GM23338 (cell line): Measurements from ENCODE around the gene GRIK5. TPM values are rescaled to one million over a fixed set of nuclear protein-coding genes. Genes with fewer than 3 reads are reported as not detected.

ENCODE experiments used
- ATAC-seq: fragments of 200-7000 bp; cut with Tn5 transposase; 3 replicates; pipeline ENCODE4 v1.9.1; 2020
- DNase-seq: peaks from one replicate; pipeline ENCODE4 v3.0.0-alpha.2; 2015; ENCODE audit warnings: low spot score
- H2AFZ ChIP-seq: fragments of 200-600 bp; sonication (generic); 2 replicates; pipeline ENCODE4 v1.8.0; 2016; ENCODE audit warnings: antibody characterized with exemption, mild to moderate bottlenecking, moderate library complexity
- H3F3A ChIP-seq: fragments of 200-600 bp; sonication (generic); replicated peaks from 2 replicates; pipeline ENCODE4 v1.8.0; 2017; ENCODE audit warnings: antibody characterized with exemption, mixed run types, low read depth
- H3K27ac ChIP-seq: fragments of 200-600 bp; sonication (generic); 2 replicates; pipeline ENCODE4 v1.6.1; 2016; ENCODE audit warnings: low read depth
- H3K27me3 ChIP-seq: fragments of 200-600 bp; sonication (generic); 2 replicates; pipeline ENCODE4 v1.8.0; 2016; ENCODE audit warnings: mild to moderate bottlenecking, mixed run types, moderate library complexity; ENCODE audit not compliant: insufficient read depth
- H3K36me3 ChIP-seq: fragments of 200-600 bp; sonication (generic); 2 replicates; pipeline ENCODE4 v1.8.0; 2016; ENCODE audit warnings: mild to moderate bottlenecking; ENCODE audit not compliant: insufficient read depth
- H3K4me1 ChIP-seq: fragments of 200-600 bp; sonication (generic); 2 replicates; pipeline ENCODE4 v1.8.0; 2016; ENCODE audit warnings: mild to moderate bottlenecking, moderate library complexity; ENCODE audit not compliant: insufficient read depth
- H3K4me2 ChIP-seq: fragments of 200-600 bp; sonication (generic); 2 replicates; pipeline ENCODE4 v1.7.1; 2017; ENCODE audit warnings: mixed run types
- H3K4me3 ChIP-seq: fragments of 200-600 bp; sonication (generic); 2 replicates; pipeline ENCODE4 v1.6.1; 2016; ENCODE audit warnings: mixed run types
- H3K79me2 ChIP-seq: fragments of 200-600 bp; sonication (generic); replicated peaks from 2 replicates; pipeline ENCODE4 v1.8.0; 2017; ENCODE audit warnings: mild to moderate bottlenecking; ENCODE audit not compliant: insufficient read depth
- H3K9me2 ChIP-seq: fragments of 200-600 bp; sonication (generic); 2 replicates; pipeline ENCODE4 v1.8.0; 2017; ENCODE audit not compliant: insufficient read depth
- H4K20me1 ChIP-seq: fragments of 200-600 bp; sonication (generic); replicated peaks from 2 replicates; pipeline ENCODE4 v1.8.0; 2017; ENCODE audit warnings: mild to moderate bottlenecking; ENCODE audit not compliant: insufficient read depth
- H3K27ac Mint-ChIP-seq: 2 replicates; pipeline ENCODE4 v1.8.0; 2020; ENCODE audit warnings: inconsistent platforms, mild to moderate bottlenecking, moderate library complexity, mixed read lengths
- H3K27me3 Mint-ChIP-seq: 3 replicates; pipeline ENCODE4 v1.8.0; 2022; ENCODE audit warnings: low read depth, mild to moderate bottlenecking, moderate library complexity, mixed read lengths, inconsistent platforms; ENCODE audit not compliant: insufficient read depth, poor library complexity
- H3K36me3 Mint-ChIP-seq: 3 replicates; pipeline ENCODE4 v1.8.0; 2021; ENCODE audit warnings: low read depth, mild to moderate bottlenecking, inconsistent platforms, moderate library complexity, mixed read lengths
- H3K4me1 Mint-ChIP-seq: 3 replicates; pipeline ENCODE4 v1.8.0; 2020; ENCODE audit warnings: mild to moderate bottlenecking, inconsistent platforms, mixed read lengths
- H3K4me3 Mint-ChIP-seq: 3 replicates; pipeline ENCODE4 v1.8.0; 2021; ENCODE audit warnings: moderate library complexity, mild to moderate bottlenecking, inconsistent platforms, mixed read lengths
- H3K9me3 Mint-ChIP-seq: 3 replicates; pipeline ENCODE4 v1.8.0; 2020; ENCODE audit warnings: moderate library complexity, mild to moderate bottlenecking, inconsistent platforms, mixed read lengths
- CREB1 ChIP-seq: fragments of 250-450 bp; sonication (Bioruptor Pico); IDR thresholded peaks from 2 replicates; pipeline ENCODE4 v1.5.0; 2020; ENCODE audit warnings: low read depth, mild to moderate bottlenecking, moderate library complexity
- EZH2 ChIP-seq: fragments of 200-600 bp; sonication (generic); IDR thresholded peaks from one replicate; pipeline ENCODE4 v1.8.0; 2017; ENCODE audit warnings: antibody characterized with exemption, mild to moderate bottlenecking, low read depth; ENCODE audit not compliant: unreplicated experiment
- EZH2phosphoT487 ChIP-seq: fragments of 200-600 bp; sonication (generic); IDR thresholded peaks from one replicate; pipeline ENCODE4 v1.8.1; 2018; ENCODE audit warnings: antibody characterized with exemption; ENCODE audit not compliant: unreplicated experiment
- NANOG ChIP-seq: IDR thresholded peaks from 2 replicates; pipeline ENCODE4 v1.6.1; 2016; ENCODE audit warnings: antibody characterized with exemption, borderline replicate concordance
- POLR2AphosphoS5 ChIP-seq: IDR thresholded peaks from 2 replicates; pipeline ENCODE4 v1.6.1; 2016; ENCODE audit warnings: antibody characterized with exemption, low read depth
- REST ChIP-seq: IDR thresholded peaks from one replicate; pipeline ENCODE4 v1.6.1; 2018; ENCODE audit warnings: antibody characterized with exemption; ENCODE audit not compliant: unreplicated experiment
- ZNF331 ChIP-seq: fragments of 250-450 bp; sonication (Bioruptor Pico); IDR thresholded peaks from 2 replicates; pipeline ENCODE4 v1.5.0; 2020; ENCODE audit warnings: low read depth, mild to moderate bottlenecking, moderate library complexity
- ZNF462 ChIP-seq: fragments of 250-450 bp; sonication (Bioruptor Pico); IDR thresholded peaks from 2 replicates; pipeline ENCODE4 v1.5.0; 2020; ENCODE audit warnings: mild to moderate bottlenecking, moderate library complexity
- polyA plus RNA-seq: library from polyadenylated mRNA; unstranded; fragments of >200 nt; fragmentation: Nextera tagmentation; extraction: Ambion mirVana; gene quantifications from 2 replicates; pipeline ENCODE4 v1.2.1, GENCODE V29; 2016
- total RNA-seq: library from RNA; depleted of rRNA; stranded (reverse); fragments of >200 nt; shearing (Covaris generic); gene quantifications from 2 replicates; pipeline ENCODE4 v1.2.3, GENCODE V29; 2014
- TF ChIP-seq, protein P1 (sequence below), 2 experiments: fragments of 200-600 bp in 1 of 2; sonication (generic) in 1 of 2; conservative IDR thresholded peaks; 2 replicates each; pipeline versions ENCODE4 v1.5.1 to v1.6.1; 2016 to 2017; ENCODE audit warnings: antibody characterized with exemption in 2 of 2, low read depth in 2 of 2, mild to moderate bottlenecking in 2 of 2, moderate library complexity in 1 of 2

Gene GRIK5
- total and polyA plus RNA-seq, 2 experiments from 2014 or later, result 5.1 to 42.5 TPM

GRCh38 chr19:42028304-42029216 lies 41.4 kb downstream of the GRIK5 start:
- Histone ChIP-seq H3K27ac (peak overlapping the region; percentile 78), H4K20me1 (no peaks in the 10 kb centered on the region; the same call in 1 of the 2 replicates), H3K4me1 (peaks cover 8% of the 10 kb centered on the region), H3K4me3 (peak overlapping the region; percentile 37; the same call in 1 of the 2 replicates), H3K27me3 (no peaks in the 10 kb centered on the region), H3K79me2 (no peaks in the 10 kb centered on the region), H3K36me3 (no peaks in the 10 kb centered on the region), H2AFZ (no peak overlapping the region), H3F3A (peaks cover 12% of the 10 kb centered on the region), H3K4me2 (0 out of 2 replicates have a peak overlapping the region, but pooled peaks have one; percentile 47), H3K9me2 (no peaks in the 10 kb centered on the region; the same call in 1 of the 2 replicates)
- Mint-ChIP-seq H3K4me1 (peaks cover 36% of the 10 kb centered on the region), H3K27ac (peak overlapping the region; percentile 84), H3K27me3 (peaks cover 10% of the 10 kb centered on the region), H3K4me3 (peak overlapping the region; percentile 80), H3K36me3 (peaks cover 35% of the 10 kb centered on the region), H3K9me3 (no peaks in the 10 kb centered on the region; the same call in 2 of the 3 replicates)
- DNase-seq (peak; percentile 85), ATAC-seq (peak; percentile 80)
- TF ChIP-seq EZH2 (no peak), CREB1 (CRISPR knock-in tag) (peak; percentile 21; the same call in 1 of the 2 replicates), REST (no peak), ZNF331 (no peak), ZNF462 (0 out of 2 replicates have a peak, but pooled peaks have one; percentile 4), NANOG (no peak), POLR2AphosphoS5 (no peak), EZH2phosphoT487 (no peak)
- TF ChIP-seq, protein P1, sequence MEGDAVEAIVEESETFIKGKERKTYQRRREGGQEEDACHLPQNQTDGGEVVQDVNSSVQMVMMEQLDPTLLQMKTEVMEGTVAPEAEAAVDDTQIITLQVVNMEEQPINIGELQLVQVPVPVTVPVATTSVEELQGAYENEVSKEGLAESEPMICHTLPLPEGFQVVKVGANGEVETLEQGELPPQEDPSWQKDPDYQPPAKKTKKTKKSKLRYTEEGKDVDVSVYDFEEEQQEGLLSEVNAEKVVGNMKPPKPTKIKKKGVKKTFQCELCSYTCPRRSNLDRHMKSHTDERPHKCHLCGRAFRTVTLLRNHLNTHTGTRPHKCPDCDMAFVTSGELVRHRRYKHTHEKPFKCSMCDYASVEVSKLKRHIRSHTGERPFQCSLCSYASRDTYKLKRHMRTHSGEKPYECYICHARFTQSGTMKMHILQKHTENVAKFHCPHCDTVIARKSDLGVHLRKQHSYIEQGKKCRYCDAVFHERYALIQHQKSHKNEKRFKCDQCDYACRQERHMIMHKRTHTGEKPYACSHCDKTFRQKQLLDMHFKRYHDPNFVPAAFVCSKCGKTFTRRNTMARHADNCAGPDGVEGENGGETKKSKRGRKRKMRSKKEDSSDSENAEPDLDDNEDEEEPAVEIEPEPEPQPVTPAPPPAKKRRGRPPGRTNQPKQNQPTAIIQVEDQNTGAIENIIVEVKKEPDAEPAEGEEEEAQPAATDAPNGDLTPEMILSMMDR (conservative IDR thresholded peaks at IDR 0.05; ENCODE audit: low read depth in 2 of 2), result peak; percentile 97 to 99
